Hepatocyte (in vitro differentiated cells): ENCODE data around the gene PEX11A.

ENCODE experiments used
- EZH2 ChIP-seq: fragments of 200-600 bp; sonication (generic); IDR thresholded peaks from 2 replicates; pipeline ENCODE4 v1.6.1; 2016; ENCODE audit warnings: antibody characterized with exemption, mild to moderate bottlenecking, borderline replicate concordance
- EZH2phosphoT487 ChIP-seq: fragments of 200-600 bp; sonication (generic); IDR thresholded peaks from one replicate; pipeline ENCODE4 v1.6.1; 2018; ENCODE audit warnings: antibody characterized with exemption, mild to moderate bottlenecking, low read depth, moderate library complexity; ENCODE audit not compliant: unreplicated experiment, severe bottlenecking
- TF ChIP-seq, protein P1 (sequence below): fragments of 200-600 bp; sonication (generic); IDR thresholded peaks from 2 replicates; pipeline ENCODE4 v1.5.1; 2016; ENCODE audit warnings: antibody characterized with exemption, mild to moderate bottlenecking; ENCODE audit not compliant: poor library complexity

- TF ChIP-seq, protein P1, sequence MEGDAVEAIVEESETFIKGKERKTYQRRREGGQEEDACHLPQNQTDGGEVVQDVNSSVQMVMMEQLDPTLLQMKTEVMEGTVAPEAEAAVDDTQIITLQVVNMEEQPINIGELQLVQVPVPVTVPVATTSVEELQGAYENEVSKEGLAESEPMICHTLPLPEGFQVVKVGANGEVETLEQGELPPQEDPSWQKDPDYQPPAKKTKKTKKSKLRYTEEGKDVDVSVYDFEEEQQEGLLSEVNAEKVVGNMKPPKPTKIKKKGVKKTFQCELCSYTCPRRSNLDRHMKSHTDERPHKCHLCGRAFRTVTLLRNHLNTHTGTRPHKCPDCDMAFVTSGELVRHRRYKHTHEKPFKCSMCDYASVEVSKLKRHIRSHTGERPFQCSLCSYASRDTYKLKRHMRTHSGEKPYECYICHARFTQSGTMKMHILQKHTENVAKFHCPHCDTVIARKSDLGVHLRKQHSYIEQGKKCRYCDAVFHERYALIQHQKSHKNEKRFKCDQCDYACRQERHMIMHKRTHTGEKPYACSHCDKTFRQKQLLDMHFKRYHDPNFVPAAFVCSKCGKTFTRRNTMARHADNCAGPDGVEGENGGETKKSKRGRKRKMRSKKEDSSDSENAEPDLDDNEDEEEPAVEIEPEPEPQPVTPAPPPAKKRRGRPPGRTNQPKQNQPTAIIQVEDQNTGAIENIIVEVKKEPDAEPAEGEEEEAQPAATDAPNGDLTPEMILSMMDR = no peak
- TF ChIP-seq EZH2 = no peak
- TF ChIP-seq EZH2phosphoT487 = no peak
These were observed 37.0 kb downstream of the PEX11A start for GRCh38 chr15:89653578-89653977.
